Neural progenitor cell (in vitro differentiated cells): Measurements from ENCODE around the gene CCDC122. TPM values are rescaled to one million over a fixed set of nuclear protein-coding genes. Genes with fewer than 3 reads are reported as not detected.
A peak's percentile ranks its signal among the peaks of the same experiment; 100 is the strongest.

Experiments
- DNase-seq: peaks from one replicate; pipeline ENCODE4 v3.0.0-alpha.2; 2016; ENCODE audit warnings: low spot score
- H2AFZ ChIP-seq: fragments of 200-600 bp; sonication (generic); replicated peaks from 2 replicates; pipeline ENCODE4 v1.6.1; 2016; ENCODE audit warnings: antibody characterized with exemption
- H3F3A ChIP-seq: fragments of 200-600 bp; sonication (generic); 2 replicates; pipeline ENCODE4 v1.6.1; 2016; ENCODE audit warnings: antibody characterized with exemption, low read depth
- H3K27ac ChIP-seq: fragments of 200-600 bp; sonication (generic); 2 replicates; pipeline ENCODE4 v1.5.1; 2016; ENCODE audit warnings: mild to moderate bottlenecking
- H3K27me3 ChIP-seq: fragments of 200-600 bp; sonication (generic); 2 replicates; pipeline ENCODE4 v1.6.1; 2016; ENCODE audit warnings: mild to moderate bottlenecking, moderate library complexity
- H3K36me3 ChIP-seq: fragments of 200-600 bp; sonication (generic); 2 replicates; pipeline ENCODE4 v1.5.1; 2016
- H3K4me1 ChIP-seq: fragments of 200-600 bp; sonication (generic); 2 replicates; pipeline ENCODE4 v1.6.1; 2016; ENCODE audit warnings: mixed run types
- H3K4me2 ChIP-seq: fragments of 200-600 bp; sonication (generic); 2 replicates; pipeline ENCODE4 v1.6.1; 2016
- H3K4me3 ChIP-seq: fragments of 200-600 bp; sonication (generic); 2 replicates; pipeline ENCODE4 v1.5.1; 2016
- H3K79me2 ChIP-seq: fragments of 200-600 bp; sonication (generic); 2 replicates; pipeline ENCODE4 v1.6.1; 2016; ENCODE audit warnings: low read depth
- H3K9ac ChIP-seq: fragments of 200-600 bp; sonication (generic); 2 replicates; pipeline ENCODE4 v1.6.1; 2016
- H3K9me3 ChIP-seq: fragments of 200-600 bp; sonication (generic); 2 replicates; pipeline ENCODE4 v1.5.1; 2016; ENCODE audit warnings: low read depth
- H4K20me1 ChIP-seq: fragments of 200-600 bp; sonication (generic); 2 replicates; pipeline ENCODE4 v1.6.1; 2016; ENCODE audit warnings: low read depth
- H3K27ac Mint-ChIP-seq: 3 replicates; pipeline ENCODE4 v1.8.0; 2021; ENCODE audit warnings: mixed read lengths
- H3K27me3 Mint-ChIP-seq: 2 replicates; pipeline ENCODE4 v1.8.0; 2022; ENCODE audit warnings: low read depth, mild to moderate bottlenecking, inconsistent platforms, moderate library complexity, mixed read lengths; ENCODE audit not compliant: insufficient read depth
- H3K36me3 Mint-ChIP-seq: 3 replicates; pipeline ENCODE4 v1.8.0; 2021; ENCODE audit warnings: mixed read lengths
- H3K4me1 Mint-ChIP-seq: 3 replicates; pipeline ENCODE4 v1.8.0; 2021; ENCODE audit warnings: mixed read lengths
- H3K4me3 Mint-ChIP-seq: 3 replicates; pipeline ENCODE4 v1.8.0; 2021; ENCODE audit warnings: mild to moderate bottlenecking, moderate library complexity, mixed read lengths
- H3K9me3 Mint-ChIP-seq: 3 replicates; pipeline ENCODE4 v1.8.0; 2020; ENCODE audit warnings: mixed read lengths
- EZH2 ChIP-seq: fragments of 200-600 bp; sonication (generic); IDR thresholded peaks from 2 replicates; pipeline ENCODE4 v1.6.1; 2017; ENCODE audit warnings: antibody characterized with exemption, mild to moderate bottlenecking, moderate library complexity
- EZH2phosphoT487 ChIP-seq: fragments of 200-600 bp; sonication (generic); IDR thresholded peaks from 2 replicates; pipeline ENCODE4 v1.6.1; 2017; ENCODE audit warnings: antibody characterized with exemption
- total RNA-seq: library from RNA; depleted of rRNA; stranded (reverse); fragments of >200 nt; gene quantifications from 2 replicates; pipeline ENCODE4 v1.2.3, GENCODE V29; 2015; ENCODE audit warnings: low replicate concordance
- TF ChIP-seq, protein P1 (sequence below): fragments of 200-600 bp; sonication (generic); IDR thresholded peaks from 2 replicates; pipeline ENCODE4 v1.5.1; 2017; ENCODE audit warnings: antibody characterized with exemption, mild to moderate bottlenecking

Gene CCDC122
- total RNA-seq, 1 donor from 2014 or later = 24.4 TPM

DNA sequence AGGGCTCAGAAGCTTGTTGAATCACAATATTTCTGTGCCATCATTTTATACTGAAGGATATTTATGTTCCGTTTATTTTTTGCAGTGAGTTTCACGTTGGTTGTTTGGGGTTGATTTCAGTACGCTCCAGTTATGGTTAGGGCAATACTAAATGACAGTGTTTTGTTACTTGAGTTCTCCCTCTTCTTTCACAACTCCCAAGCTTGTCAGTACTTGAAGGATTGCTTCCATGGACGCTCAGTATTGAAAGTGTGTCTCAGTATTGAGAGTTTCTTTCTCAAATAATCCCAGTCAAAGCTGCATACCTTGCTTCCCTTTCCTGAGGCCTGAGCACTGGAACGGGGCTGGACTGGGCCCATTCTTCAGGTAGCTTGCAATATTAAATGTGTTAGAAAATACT lies 39.1 kb upstream of the CCDC122 start:
- Mint-ChIP-seq H3K27ac (no peak overlapping the region), H3K4me3 (no peak overlapping the region), H3K9me3 (no peaks in the 10 kb centered on the region), H3K36me3 (no peaks in the 10 kb centered on the region), H3K27me3 (no peaks in the 10 kb centered on the region), H3K4me1 (no peaks in the 10 kb centered on the region)
- H3K27ac ChIP-seq = no peak overlapping the region
- H3K4me1 ChIP-seq = no peaks in the 10 kb centered on the region
- H3K27me3 ChIP-seq = no peaks in the 10 kb centered on the region
- no peaks in the 10 kb centered on the region for H3K79me2 ChIP-seq
- H2AFZ ChIP-seq = peak overlapping the region; percentile 36
- no peaks in the 10 kb centered on the region for H3K36me3 ChIP-seq
- no peaks in the 10 kb centered on the region for H3K9me3 ChIP-seq
- DNase-seq = no peak
- H3K9ac ChIP-seq = no peak overlapping the region
- H3K4me3 ChIP-seq = no peak overlapping the region
- no peak overlapping the region for H3K4me2 ChIP-seq
- H3F3A ChIP-seq = no peaks in the 10 kb centered on the region
- TF ChIP-seq, protein P1, sequence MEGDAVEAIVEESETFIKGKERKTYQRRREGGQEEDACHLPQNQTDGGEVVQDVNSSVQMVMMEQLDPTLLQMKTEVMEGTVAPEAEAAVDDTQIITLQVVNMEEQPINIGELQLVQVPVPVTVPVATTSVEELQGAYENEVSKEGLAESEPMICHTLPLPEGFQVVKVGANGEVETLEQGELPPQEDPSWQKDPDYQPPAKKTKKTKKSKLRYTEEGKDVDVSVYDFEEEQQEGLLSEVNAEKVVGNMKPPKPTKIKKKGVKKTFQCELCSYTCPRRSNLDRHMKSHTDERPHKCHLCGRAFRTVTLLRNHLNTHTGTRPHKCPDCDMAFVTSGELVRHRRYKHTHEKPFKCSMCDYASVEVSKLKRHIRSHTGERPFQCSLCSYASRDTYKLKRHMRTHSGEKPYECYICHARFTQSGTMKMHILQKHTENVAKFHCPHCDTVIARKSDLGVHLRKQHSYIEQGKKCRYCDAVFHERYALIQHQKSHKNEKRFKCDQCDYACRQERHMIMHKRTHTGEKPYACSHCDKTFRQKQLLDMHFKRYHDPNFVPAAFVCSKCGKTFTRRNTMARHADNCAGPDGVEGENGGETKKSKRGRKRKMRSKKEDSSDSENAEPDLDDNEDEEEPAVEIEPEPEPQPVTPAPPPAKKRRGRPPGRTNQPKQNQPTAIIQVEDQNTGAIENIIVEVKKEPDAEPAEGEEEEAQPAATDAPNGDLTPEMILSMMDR = no peak
- TF ChIP-seq EZH2 (no peak), EZH2phosphoT487 (no peak)
- no peaks in the 10 kb centered on the region for H4K20me1 ChIP-seq

DNA sequence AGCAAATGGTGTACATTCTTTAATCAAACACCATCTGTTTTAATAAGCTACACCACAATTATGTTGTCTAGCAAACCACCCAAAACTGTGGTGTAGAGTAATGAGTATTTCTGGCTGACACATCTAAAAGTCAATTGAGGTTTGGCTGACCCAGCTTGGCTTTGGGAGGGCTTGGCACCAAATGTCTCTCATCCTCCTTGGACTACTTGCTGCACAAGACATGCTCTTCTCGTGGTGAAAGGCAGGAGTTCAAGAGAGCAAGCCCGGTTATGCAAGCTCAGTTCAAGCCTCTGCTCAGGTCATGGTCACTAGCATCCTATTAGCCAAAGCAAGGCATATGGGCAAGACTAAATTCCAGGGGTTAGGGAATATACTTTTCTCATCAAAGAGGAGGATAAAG lies 37.3 kb upstream of the CCDC122 start:
- Histone ChIP-seq H3F3A (no peaks in the 10 kb centered on the region), H3K27ac (no peak overlapping the region), H3K4me1 (peaks cover 5% of the 10 kb centered on the region), H3K36me3 (no peaks in the 10 kb centered on the region), H3K9me3 (no peaks in the 10 kb centered on the region), H4K20me1 (no peaks in the 10 kb centered on the region), H3K79me2 (no peaks in the 10 kb centered on the region), H3K27me3 (no peaks in the 10 kb centered on the region), H3K4me2 (no peak overlapping the region), H3K4me3 (no peak overlapping the region), H2AFZ (no peak overlapping the region), H3K9ac (no peak overlapping the region)
- Mint-ChIP-seq H3K9me3 (no peaks in the 10 kb centered on the region), H3K4me1 (peaks cover 7% of the 10 kb centered on the region), H3K4me3 (no peak overlapping the region), H3K27ac (no peak overlapping the region), H3K27me3 (no peaks in the 10 kb centered on the region), H3K36me3 (no peaks in the 10 kb centered on the region)
- no peak for DNase-seq
- TF ChIP-seq EZH2 (no peak), EZH2phosphoT487 (no peak)
- TF ChIP-seq, protein P1 = no peak

DNA sequence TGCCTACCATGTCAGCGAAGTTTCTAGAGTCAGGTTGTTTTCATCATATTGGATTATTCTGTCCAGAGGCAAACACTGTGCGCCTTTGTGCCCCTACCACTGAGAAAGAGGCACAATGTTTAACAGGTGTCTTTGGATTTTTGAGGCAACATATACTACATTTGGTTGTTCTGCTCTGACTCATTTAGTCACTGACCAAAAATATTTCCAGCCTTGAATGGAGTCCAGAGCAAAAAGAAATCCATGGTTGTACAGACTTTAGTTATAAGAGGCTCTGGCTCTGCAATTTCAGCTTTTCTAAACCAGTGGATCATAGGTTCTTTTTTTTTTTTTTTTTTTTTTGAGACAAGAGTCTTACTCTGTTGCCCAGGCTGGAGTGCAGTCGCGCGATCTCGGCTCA lies 35.9 kb upstream of the CCDC122 start:
- no peak overlapping the region for H3K9ac ChIP-seq
- H3K4me1 ChIP-seq = peaks cover 9% of the 10 kb centered on the region
- no peaks in the 10 kb centered on the region for H4K20me1 ChIP-seq
- no peaks in the 10 kb centered on the region for H3K9me3 ChIP-seq
- H3K36me3 ChIP-seq = no peaks in the 10 kb centered on the region
- H3K36me3 Mint-ChIP-seq = no peaks in the 10 kb centered on the region
- no peak overlapping the region for H3K27ac ChIP-seq
- no peak for DNase-seq
- no peak overlapping the region for H3K4me2 ChIP-seq
- no peak overlapping the region for H3K4me3 Mint-ChIP-seq
- H3K27ac Mint-ChIP-seq = no peak overlapping the region
- no peaks in the 10 kb centered on the region for H3F3A ChIP-seq
- H3K4me3 ChIP-seq = no peak overlapping the region
- TF ChIP-seq, protein P1 = no peak
- TF ChIP-seq EZH2phosphoT487 (no peak), EZH2 (no peak)
- H3K27me3 Mint-ChIP-seq = no peaks in the 10 kb centered on the region
- H3K79me2 ChIP-seq = no peaks in the 10 kb centered on the region
- no peaks in the 10 kb centered on the region for H3K9me3 Mint-ChIP-seq
- no peak overlapping the region for H2AFZ ChIP-seq
- no peaks in the 10 kb centered on the region for H3K27me3 ChIP-seq
- peaks cover 12% of the 10 kb centered on the region for H3K4me1 Mint-ChIP-seq

DNA sequence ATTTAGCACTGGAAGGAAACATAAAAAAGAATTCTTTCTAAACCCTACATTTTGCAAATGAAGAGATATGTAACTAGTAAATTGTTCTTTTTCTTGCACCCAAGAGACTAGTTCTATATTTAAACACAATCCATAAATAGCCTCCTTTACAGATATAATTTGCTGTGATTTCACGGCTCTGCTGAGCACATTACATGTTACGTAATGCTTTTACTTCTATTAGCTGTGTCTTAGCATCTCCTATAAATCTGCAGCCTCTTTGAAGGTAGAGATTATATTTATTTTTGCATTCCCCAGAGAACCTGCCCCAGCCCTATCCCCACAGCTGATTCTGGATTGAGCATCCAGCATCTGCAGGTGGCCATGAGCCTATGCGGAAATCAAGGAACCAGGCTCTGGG lies 32.3 kb upstream of the CCDC122 start:
- Histone ChIP-seq H2AFZ (no peak overlapping the region), H3K9me3 (no peaks in the 10 kb centered on the region), H3K27me3 (no peaks in the 10 kb centered on the region), H3F3A (no peaks in the 10 kb centered on the region), H3K79me2 (no peaks in the 10 kb centered on the region), H4K20me1 (no peaks in the 10 kb centered on the region), H3K9ac (no peak overlapping the region), H3K4me3 (no peak overlapping the region), H3K4me2 (no peak overlapping the region), H3K27ac (no peak overlapping the region), H3K4me1 (peaks cover 9% of the 10 kb centered on the region), H3K36me3 (no peaks in the 10 kb centered on the region)
- no peak overlapping the region for H3K27ac Mint-ChIP-seq
- peaks cover 4% of the 10 kb centered on the region for H3K27me3 Mint-ChIP-seq
- peaks cover 29% of the 10 kb centered on the region for H3K4me1 Mint-ChIP-seq
- H3K9me3 Mint-ChIP-seq = no peaks in the 10 kb centered on the region
- no peaks in the 10 kb centered on the region for H3K36me3 Mint-ChIP-seq
- DNase-seq = no peak
- TF ChIP-seq EZH2phosphoT487 (no peak), EZH2 (no peak)
- TF ChIP-seq, protein P1 = no peak
- no peak overlapping the region for H3K4me3 Mint-ChIP-seq
